ENCODE results near the gene NINJ1.
A peak's percentile ranks its signal among the peaks of the same experiment; 100 is the strongest.
"Not testable (repeated sequence)": the region's sequence is repeated elsewhere in the genome, so short reads cannot be mapped to it uniquely, and the experiment has no call there.

NINJ1 gene

DNA sequence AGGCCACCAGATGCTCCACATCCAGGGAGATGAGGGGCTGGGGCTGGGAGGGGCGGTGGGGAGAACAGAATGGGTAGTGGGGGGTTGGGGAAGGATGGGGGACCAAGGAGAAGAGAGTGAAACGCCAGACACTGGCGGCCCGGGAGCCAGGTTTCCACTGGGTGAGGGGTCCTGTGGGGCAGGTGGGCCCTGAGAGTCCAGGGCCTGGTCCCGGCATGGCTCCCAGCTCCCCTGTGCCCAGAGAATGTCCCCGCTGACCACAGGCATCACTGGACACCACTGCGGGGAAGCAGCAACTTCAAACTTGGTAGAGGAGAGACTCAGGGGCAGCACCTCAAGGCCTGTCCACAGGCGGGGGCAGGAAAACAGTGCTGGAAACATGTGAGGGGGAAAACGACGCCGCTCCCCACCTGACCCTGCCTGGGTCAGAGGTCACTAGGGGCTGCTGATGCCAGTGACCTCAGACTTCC is 13.2 kb downstream of the NINJ1 start:
- no peak for TF ChIP-seq CTCF (IDR thresholded peaks at IDR 0.05; ENCODE audit: extremely low read depth, insufficient read depth, missing control alignments)
- no peak for DNase-seq (ENCODE audit: low spot score)
- in situ Hi-C loops (cut with MboI; ENCODE audit: low pct_unique_long_range_greater_than_20kb, low sequenced_read_pairs, unreplicated experiment) = no loop called here

DNA sequence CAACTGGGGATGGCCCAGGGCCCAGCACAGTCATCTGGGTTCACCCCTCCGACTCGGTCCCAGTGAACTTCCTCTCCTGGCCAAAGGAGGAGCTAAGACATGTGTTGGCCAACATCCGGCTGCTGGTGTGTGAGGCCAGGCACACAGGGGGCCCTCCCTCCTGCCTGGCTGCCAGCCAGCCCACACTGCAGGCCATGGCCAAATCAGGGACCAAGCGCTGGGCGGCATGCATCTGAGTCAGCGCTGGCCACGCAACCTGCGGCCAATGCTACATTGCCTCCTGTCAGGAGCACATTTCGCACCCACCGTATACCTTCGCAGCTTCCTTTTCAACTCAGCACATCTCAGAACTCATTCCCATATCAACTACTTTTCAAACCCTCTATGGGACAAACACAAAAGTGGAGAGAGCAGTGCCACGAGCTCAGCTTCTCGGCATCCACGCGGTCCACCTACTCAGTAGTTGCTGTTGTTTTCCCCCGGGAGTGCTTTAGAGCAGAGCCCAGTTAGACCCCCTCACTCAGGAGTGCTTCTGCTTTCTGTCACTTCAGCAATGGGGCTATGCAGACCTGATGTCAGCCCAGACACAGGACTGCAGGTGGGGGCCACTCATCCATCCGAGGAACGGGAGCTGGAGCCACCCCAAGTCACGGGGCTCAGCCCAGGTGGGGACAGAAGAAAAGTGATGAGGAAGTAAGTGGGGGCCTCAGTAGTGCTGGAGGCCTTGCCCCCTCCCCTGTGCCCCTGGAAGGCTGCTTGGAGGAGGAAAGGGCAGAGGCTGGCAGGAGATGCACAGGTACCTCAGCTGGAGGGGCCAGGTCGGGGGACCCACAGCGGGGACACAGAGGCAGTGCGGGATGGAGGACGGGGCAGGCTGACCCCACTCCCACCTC is 13.9 kb downstream of the NINJ1 start:
- TF ChIP-seq CTCF (IDR thresholded peaks at IDR 0.05; ENCODE audit: extremely low read depth, insufficient read depth, missing control alignments) = peak; percentile 34
- in situ Hi-C loops (cut with MboI; ENCODE audit: low pct_unique_long_range_greater_than_20kb, low sequenced_read_pairs, unreplicated experiment) = no loop called here
- peak; percentile 86 for DNase-seq (ENCODE audit: low spot score)

DNA sequence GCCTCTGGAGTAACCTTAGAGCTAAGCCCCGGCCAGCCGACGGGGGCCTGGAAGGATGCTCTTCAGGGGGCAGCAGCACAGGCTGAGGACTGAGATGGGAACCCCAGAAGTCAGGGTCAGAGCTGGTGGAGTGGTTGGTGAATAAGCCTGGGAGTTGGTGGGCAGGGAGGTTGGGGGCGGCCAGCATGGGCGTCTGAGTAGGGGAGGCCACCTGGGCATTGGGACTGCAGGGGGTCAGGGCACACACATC is 14.4 kb downstream of the NINJ1 start:
- DNase-seq (ENCODE audit: low spot score) = no peak
- no peak for TF ChIP-seq CTCF (IDR thresholded peaks at IDR 0.05; ENCODE audit: extremely low read depth, insufficient read depth, missing control alignments)
- in situ Hi-C loops (cut with MboI; ENCODE audit: low pct_unique_long_range_greater_than_20kb, low sequenced_read_pairs, unreplicated experiment) = no loop called here

DNA sequence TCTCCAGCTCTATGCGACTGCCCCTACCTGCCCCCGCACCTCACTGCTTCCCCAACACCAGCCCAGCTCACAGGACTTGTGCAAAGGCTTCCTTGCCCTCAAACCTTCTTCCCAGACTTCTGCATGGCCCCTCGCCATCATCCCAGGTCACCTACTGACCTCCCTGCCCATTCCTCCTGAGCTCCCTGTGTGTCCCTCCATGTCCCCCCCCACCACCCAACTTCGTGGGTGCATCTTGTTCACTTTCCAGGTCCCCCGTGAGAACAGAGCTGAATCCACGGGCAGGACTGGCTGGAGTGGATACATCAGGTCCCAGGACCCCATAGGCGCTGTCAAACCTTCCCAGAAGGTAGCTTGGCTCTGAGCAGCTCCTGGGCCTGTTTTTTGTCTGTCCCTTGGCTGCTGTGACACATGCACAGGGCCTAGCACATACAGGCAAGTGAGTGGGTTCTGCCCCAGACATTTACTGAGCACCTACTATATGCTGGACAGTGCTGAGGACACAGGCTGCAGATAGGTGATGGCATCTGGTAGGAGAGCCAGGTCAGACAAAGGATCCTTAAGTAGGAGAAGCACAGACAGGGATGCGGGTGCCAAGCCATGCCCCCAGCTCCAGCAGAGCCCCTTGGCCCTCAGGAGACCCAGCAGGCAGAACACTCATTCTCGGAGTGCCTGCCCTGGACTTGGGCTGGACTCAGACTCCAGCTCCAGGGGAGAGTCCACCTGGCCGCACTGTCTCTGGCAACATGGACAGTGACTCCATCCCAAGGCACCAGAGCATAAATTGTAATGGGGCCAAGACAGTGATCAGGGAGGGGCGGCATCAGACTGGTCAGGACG is 15.0 kb downstream of the NINJ1 start:
- TF ChIP-seq CTCF (IDR thresholded peaks at IDR 0.05; ENCODE audit: extremely low read depth, insufficient read depth, missing control alignments) = no peak
- DNase-seq (ENCODE audit: low spot score) = no peak
- in situ Hi-C loops (cut with MboI; ENCODE audit: low pct_unique_long_range_greater_than_20kb, low sequenced_read_pairs, unreplicated experiment) = no loop called here

- TF ChIP-seq CTCF (IDR thresholded peaks at IDR 0.05; ENCODE audit: extremely low read depth, insufficient read depth, missing control alignments) = no peak
- DNase-seq (ENCODE audit: low spot score) = no peak
- in situ Hi-C loops (cut with MboI; ENCODE audit: low pct_unique_long_range_greater_than_20kb, low sequenced_read_pairs, unreplicated experiment) = no loop called here
These were observed 15.9 kb downstream of the NINJ1 start for GRCh38 chr9:93117924-93118862.

DNA sequence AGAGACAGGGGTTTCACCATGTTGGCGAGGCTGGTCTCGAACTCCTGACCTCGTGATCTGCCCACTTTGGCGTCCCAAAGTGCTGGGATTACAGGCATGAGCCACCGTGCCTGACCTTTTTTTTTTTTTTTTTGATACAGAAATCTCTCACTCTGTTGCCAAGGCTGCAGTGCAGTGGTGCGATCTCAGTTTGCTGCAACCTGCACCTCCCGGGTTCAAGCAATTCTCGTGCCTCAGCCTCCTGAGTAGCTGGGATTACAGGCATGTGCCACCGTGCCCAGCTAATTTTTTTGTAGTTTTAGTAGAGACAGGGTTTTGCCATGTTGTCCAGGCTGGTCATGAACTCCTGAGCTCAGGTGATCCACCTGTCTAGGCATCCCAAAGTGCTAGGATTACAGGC is 16.5 kb downstream of the NINJ1 start:
- DNase-seq (ENCODE audit: low spot score); in situ Hi-C loops (cut with MboI; ENCODE audit: low pct_unique_long_range_greater_than_20kb, low sequenced_read_pairs, unreplicated experiment): not testable (repeated sequence)
